GM03348 (cell line): ENCODE results near the gene AGPS.
A peak's percentile ranks its signal among the peaks of the same experiment; 100 is the strongest.
"Not testable (repeated sequence)": the region's sequence is repeated elsewhere in the genome, so short reads cannot be mapped to it uniquely, and the experiment has no call there.

Source experiments
- DNase-seq: peaks from one replicate; pipeline ENCODE4 v3.0.0; 2012; ENCODE audit warnings: low spot score

Gene AGPS

GRCh38 chr2:177474301-177474700 is 81.7 kb downstream of the AGPS start:
- no peak for DNase-seq

GRCh38 chr2:177474998-177475397 is 82.4 kb downstream of the AGPS start:
- peak; percentile 22 for DNase-seq

DNA sequence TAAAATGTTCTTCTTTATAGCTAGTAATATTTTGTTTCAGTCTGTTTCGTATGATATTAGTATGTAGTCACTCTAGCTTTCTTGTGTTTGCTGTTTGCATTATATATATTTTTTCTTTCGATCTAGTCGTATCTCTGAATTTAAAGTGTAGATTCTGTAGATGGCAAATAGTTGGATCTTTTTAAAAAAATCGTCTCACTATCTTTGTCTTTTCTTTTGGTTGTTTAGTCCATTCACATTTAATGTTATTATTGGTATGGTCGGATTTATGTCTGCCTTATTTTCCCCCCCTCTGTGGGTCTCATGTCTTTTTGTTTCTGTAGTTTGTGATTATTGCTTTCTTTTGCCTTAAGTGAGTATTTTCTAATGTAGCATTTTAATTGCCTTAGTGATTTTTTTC is 84.3 kb downstream of the AGPS start:
- DNase-seq: no peak

DNA sequence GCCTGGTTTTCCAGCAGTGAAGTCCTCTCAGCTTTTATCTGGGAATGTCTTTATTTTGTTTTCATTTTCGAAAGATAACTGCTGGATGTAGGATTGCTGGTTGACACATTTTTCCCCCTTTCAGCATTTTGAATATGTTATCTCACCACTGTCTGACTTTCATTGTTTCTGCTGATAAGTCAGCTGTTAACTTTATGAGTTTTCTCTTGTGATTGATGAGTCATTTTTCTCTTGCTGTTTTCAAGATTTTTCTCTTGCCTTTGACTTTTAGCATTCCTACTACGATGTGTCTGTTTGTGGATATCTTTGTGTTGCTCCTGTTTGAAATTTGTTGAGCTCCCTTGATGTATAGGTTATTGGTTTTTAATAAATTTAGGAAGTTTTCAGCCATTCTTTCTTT is 85.5 kb downstream of the AGPS start:
- DNase-seq: no peak

- no peak for DNase-seq
Measured at GRCh38 chr2:177478907-177479306, 86.3 kb downstream of the AGPS start.

DNA sequence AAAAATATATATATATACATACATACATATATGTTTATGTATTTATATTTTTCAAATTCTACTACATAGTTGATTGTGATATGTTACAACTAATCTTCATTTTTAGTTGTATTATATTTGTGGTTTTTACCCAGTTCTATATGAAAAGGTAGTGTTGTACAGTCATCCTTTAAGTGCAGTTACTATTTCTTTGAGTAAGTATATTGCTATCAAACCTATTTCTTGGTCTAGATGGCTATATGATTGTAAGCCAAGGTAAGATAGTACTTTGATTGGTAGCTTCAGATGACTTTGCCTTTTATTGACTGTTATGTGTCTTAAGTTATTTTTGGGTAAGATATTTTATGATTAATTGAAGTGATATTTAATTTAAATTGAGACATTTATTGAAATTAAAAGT is 89.6 kb downstream of the AGPS start:
- DNase-seq: no peak

- no peak for DNase-seq
Measured at GRCh38 chr2:177483531-177483930, 91.0 kb downstream of the AGPS start.

DNA sequence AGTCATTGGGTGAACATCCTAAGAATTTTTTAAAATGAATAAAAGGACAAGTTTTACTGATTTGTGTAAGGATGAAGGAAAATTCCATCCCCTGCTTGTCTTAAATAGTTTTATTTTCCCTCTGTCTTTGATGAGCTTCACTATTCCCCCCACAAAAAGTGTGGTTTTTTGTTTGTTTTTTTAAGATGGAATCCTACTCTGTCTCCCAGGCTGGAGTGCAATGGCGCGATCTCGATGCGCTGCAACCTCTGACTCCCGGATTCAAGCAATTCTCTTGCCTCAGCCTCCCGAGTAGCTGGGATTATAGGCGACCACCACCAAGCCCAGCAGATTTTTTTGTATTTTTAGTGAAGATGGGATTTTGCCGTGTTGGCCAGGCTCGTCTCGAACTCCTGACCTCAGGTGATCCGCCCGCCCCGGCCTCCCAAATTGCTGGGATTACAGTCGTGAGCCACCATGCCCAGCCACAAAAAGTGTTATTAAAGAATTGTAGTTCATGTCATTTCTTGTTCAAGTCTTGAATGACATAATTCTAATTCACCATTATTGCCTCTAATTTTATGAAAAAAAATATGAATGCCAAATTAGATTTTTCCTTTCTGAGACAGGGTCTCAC is 91.7 kb downstream of the AGPS start:
- no peak for DNase-seq

- DNase-seq: not testable (repeated sequence)
Measured at GRCh38 chr2:177485657-177486056, 93.1 kb downstream of the AGPS start.

- DNase-seq: peak; percentile 54
Measured at GRCh38 chr2:177489719-177490301, 97.2 kb downstream of the AGPS start.

GRCh38 chr2:177495945-177496344 is 103.4 kb downstream of the AGPS start:
- no peak for DNase-seq

- DNase-seq: no peak
Measured at GRCh38 chr2:177496921-177497320, 104.3 kb downstream of the AGPS start.

DNA sequence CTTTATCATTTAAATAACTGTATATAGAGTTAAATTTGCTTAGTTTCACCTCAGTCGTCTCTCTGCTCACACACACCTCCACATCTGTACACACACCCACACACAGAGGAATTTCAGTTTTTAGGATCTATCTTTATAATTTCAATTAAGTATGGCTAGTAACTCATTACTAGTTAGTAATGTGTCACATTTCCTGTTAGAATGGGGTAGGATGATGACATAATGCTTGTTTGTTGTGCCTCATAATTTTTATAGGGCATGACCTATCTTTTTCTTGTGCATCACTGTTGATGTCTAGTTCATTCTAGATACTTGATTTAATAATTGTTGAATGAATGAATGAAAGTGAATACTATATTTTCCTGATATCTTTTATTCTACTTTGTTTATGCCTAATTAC is 108.6 kb downstream of the AGPS start:
- DNase-seq: no peak

DNA sequence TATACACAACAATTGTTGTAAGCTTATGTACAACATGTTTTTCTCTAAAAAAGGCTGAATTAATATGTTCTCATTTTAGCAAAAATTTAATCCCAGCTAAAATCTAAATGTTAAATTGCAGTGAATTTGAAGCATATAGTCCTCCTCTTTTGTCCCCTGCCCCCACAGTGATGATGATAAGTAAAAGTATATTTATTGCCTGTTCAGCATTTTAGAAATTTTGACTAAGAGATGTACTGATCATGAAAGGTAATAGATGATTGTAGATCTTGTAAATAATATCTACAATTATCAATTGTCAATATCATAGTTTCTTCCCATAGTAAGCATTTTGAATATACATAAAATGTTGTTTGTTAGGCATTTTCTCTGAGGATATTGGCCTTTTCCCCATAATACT is 113.9 kb downstream of the AGPS start:
- DNase-seq: no peak

DNA sequence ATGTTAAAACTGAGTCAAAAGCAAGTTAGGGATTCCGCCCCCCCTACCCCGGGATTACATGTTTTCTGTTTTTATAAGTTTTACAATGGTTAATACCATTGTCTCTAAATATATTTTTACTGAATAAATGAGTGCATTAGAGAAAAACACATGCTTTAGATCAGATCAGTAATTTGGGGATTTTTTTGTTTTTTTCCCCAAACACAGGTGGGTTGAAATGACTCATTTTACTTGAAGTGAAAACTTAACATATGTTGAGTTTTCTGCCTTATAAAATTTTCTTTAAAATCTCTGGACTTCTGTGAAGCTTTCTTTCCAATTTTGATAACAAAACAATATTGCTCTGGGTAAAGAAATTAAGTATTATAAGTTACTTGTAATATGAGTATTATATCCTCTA is 114.4 kb downstream of the AGPS start:
- DNase-seq: no peak

DNA sequence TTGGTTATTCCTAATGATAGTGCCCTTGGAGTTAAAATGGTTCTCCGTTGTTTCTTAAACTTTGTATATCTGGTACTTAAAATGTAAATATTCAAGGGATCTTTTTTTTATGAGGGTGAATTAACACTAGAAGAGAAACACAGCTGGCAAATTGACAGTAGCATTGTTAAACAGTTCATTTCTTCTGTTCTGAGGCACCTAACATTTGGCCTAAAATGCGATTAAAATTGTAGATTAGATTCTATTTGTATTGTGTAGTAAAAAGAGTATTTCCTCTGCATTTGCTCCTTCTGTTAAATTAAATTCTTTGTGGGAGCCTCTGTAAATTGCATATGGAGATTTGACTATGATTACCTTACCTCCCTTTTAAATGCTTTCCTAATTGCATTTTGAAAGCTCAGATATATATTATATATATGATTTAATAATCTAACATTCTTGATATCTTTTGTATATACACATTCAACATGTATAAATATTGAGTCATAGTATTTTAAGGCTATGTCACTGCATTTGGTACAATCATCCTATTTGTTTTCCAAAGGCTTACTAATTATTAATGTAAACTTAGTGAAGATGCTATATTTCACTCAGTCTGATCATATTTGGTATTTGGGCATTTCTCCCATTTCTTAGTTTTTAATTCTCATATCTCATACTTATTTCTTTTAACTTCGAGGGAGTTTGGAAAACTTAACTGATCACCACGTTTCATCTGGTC is 124.4 kb downstream of the AGPS start:
- DNase-seq: no peak

GRCh38 chr2:177518754-177519153 is 126.2 kb downstream of the AGPS start:
- DNase-seq: no peak

DNA sequence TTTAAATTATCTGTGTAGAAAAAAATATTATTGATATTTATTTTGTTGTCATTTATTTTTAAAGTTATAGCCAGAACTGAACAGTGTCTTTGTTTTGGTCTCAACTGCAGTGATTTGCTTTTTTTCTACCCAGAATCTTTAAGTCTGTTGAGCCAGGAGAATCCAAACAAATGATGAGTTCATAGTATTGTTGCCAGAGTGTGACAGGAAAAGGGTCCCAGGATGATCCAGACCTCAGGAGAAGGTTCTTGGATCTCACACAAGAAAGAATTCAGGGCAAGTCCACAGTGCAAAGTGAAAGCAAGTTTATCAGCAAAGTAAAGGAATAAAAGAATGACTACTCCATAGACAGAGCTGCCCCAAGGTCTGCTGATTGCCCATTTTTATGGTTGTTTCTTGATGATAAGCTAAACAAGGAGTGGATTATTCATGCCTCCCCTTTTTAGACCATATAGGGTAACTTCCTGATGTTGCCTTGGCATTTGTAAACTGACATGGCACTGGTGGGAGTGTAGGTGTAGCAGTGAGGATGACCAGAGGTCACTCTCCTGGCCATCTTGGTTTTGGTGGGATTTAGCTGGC is 127.1 kb downstream of the AGPS start:
- no peak for DNase-seq

GRCh38 chr2:177520324-177520723 is 127.8 kb downstream of the AGPS start:
- DNase-seq: no peak

DNA sequence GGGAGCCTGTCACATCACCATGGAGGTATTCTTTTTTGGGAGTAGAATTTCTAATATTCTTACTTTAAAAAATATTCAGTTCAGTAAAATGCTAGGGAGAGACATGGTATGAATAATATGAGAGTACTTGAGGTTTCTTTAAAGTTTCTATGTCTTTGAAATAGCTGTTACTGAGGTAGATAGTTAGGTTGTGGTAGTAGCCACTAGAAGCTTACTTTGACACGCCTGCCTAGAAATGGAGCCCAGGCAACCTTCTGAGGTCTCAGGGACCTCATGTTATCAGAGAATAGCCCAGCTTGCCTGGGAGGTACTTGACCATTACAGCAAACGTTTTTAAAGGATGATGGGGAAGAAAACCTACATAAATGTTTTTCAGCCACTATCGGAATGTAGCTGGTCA is 131.2 kb downstream of the AGPS start:
- no peak for DNase-seq

DNA sequence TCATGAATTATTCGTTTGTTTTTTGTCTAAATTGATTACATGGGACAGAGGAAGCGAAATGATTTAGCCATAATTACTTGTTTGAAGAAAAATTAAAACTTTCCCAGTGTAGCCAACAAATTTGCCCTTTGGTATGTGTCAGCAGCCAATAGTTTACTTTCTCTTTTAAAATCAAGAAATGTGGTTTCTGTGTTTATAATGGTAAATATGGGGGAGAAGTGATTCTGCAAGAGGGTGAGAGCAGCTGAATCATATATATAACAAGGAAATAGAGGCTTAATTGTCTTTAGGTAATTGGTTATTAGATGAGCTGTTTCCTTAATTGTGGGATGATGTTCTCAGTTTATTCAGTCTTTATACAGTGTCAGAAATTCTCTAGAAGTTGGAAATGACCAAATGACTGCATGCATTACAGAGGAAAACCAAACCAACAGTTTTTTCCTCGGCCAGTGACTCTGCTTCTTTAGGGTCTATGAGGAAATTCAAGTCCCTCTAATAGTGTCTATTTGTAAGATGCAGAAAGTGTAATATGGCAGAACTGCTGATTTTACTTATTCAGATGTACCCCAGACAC is 132.9 kb downstream of the AGPS start:
- no peak for DNase-seq

DNA sequence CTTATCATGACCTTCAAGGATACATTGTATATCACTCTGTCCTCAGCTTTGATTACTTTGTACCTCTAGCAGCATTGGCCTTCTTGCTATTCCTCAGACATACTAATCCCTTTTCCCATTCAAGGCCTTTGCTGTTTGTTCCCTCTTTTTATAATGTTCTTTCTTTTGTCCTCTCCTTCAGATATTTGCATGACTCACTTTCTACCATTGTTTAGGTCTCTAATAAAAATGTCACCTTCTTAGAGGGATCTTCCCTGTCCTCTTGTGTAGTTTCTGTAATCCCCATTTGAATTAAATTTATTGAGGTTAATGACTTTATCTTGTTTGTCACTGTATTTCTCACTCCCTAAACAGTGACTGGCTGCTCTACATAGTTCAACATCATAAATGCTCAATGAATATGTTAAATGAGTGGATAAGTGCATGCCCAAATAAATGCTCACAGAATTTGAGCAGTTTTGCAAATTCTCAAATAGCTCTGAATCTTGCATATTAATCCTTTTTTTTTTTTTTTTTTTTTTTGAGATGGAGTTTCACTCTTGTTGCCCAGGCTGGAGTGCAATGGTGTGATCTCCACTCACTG is 135.9 kb downstream of the AGPS start:
- no peak for DNase-seq

DNA sequence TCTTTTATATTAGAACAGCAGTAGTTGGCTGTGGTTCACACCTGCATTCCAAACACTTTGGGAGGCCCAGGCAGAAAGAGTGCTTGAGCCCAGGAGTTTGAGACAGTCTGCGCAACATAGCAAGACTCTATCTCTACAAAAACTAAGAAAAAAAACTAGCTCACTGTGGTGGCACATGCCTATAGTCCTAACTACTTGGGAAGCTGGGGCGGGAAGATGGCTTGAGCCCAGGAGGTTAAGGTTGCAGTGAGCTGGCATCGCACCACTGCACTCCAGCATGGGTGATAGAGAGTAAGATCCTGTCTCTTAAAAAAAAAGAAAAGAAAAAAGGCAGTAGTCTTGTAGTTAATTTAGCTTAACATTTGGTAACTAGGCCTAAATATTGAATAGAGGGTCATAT is 136.6 kb downstream of the AGPS start:
- DNase-seq: no peak
